Natural killer cell treated with Interleukin-12 subunit alpha and Interleukin-12 subunit beta and Interleukin-15 and Interleukin-18, amount 100 ng/mL, for 72 hours (primary cell): ENCODE data around the gene FERD3L. TPM values are rescaled to one million over a fixed set of nuclear protein-coding genes. Genes with fewer than 3 reads are reported as not detected.

Experiments used
- ATAC-seq, 2 donors: fragments of 150-1000 bp; cut with Tn5 transposase in 1 of 2; sonication (Bioruptor Pico), chemical (Tn5 transposase) in 1 of 2; 2 replicates each; pipeline ENCODE4 v1.10.0; 2021
- DNase-seq: peaks from one replicate; pipeline ENCODE4 v3.0.0; 2022; ENCODE audit warnings: low spot score
- H3K27ac Mint-ChIP-seq, 2 donors: 1 replicate in 1 of 2; 2 replicates in 1 of 2; pipeline ENCODE4 v1.8.0; 2022; ENCODE audit warnings: mixed read lengths in 2 of 2, mild to moderate bottlenecking in 1 of 2, moderate library complexity in 1 of 2
- H3K27me3 Mint-ChIP-seq, 2 donors: 1 replicate in 1 of 2; 2 replicates in 1 of 2; pipeline ENCODE4 v1.8.0; 2022; ENCODE audit warnings: mixed read lengths in 2 of 2
- H3K36me3 Mint-ChIP-seq: one replicate; pipeline ENCODE4 v1.8.0; 2022; ENCODE audit warnings: mixed read lengths
- H3K4me1 Mint-ChIP-seq, 2 donors: 1 replicate in 1 of 2; 2 replicates in 1 of 2; pipeline ENCODE4 v1.8.0; 2022; ENCODE audit warnings: low read depth in 2 of 2, mixed read lengths in 2 of 2, mild to moderate bottlenecking in 1 of 2
- H3K4me3 Mint-ChIP-seq: one replicate; pipeline ENCODE4 v1.8.0; 2022; ENCODE audit warnings: mixed read lengths
- H3K9me3 Mint-ChIP-seq: 2 replicates; pipeline ENCODE4 v1.8.0; 2022; ENCODE audit warnings: mixed read lengths
- total RNA-seq, 2 donors: library from RNA; stranded (reverse); gene quantifications; one replicate each; pipeline ENCODE4 v1.2.3, GENCODE V29; 2022

The FERD3L gene
- total RNA-seq, 2 donors from 2014 or later: not detected

- Mint-ChIP-seq H3K4me3 (no peak overlapping the region), H3K27ac (no peak overlapping the region), H3K27me3 (peaks cover 13 to 14% of the 10 kb centered on the region in 2 donors), H3K4me1 (no peaks in the 10 kb centered on the region), H3K36me3 (no peaks in the 10 kb centered on the region), H3K9me3 (peaks cover 5% of the 10 kb centered on the region)
- DNase-seq (no peak), ATAC-seq (no peak)
These were observed 16.4 kb downstream of the FERD3L start for GRCh38 chr7:19128856-19129255.

- H3K4me3 Mint-ChIP-seq: no peak overlapping the region
- ATAC-seq (no peak), DNase-seq (no peak)
- no peaks in the 10 kb centered on the region for H3K36me3 Mint-ChIP-seq
- no peak overlapping the region for H3K27ac Mint-ChIP-seq
- H3K4me1 Mint-ChIP-seq: peaks cover 0 to 6% of the 10 kb centered on the region in 2 donors
- H3K9me3 Mint-ChIP-seq: no peaks in the 10 kb centered on the region
- H3K27me3 Mint-ChIP-seq: peaks cover 28 to 48% of the 10 kb centered on the region in 2 donors
These were observed 23.1 kb downstream of the FERD3L start for GRCh38 chr7:19121977-19122588.

DNA sequence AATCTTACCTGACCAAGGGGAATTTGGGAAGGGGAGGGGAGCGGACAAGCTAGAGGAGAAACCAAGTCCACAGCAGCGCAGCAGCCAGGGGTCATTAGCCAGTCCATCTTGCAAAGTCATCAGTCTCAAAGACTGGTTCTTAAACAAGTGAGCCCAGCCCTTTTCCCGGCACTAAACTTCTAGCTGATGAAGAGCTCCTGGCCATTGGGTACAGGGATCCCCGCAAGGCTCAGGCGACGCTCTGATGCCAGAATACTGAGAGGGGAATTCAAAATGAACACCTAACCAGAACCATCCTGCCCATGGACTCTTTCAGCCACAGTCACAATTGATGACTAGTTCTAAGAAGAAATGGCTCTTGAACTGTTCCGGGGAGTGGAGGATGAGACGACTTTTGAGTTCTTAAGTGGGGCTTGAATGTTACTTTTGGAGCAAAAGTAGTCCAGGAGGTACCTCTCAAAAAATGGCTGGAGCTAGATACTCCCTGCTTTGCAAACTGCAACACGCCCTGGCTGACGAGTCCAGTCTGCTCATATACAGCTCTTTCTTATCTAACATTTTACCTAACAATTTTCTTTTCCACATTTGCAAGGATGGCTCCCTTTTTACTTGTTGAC, 25.2 kb downstream of the FERD3L start:
- DNase-seq (no peak), ATAC-seq (no peak)
- peaks cover 4 to 10% of the 10 kb centered on the region in 2 donors for H3K4me1 Mint-ChIP-seq
- no peaks in the 10 kb centered on the region for H3K36me3 Mint-ChIP-seq
- H3K4me3 Mint-ChIP-seq: no peak overlapping the region
- peaks cover 32 to 52% of the 10 kb centered on the region in 2 donors for H3K27me3 Mint-ChIP-seq
- no peaks in the 10 kb centered on the region for H3K9me3 Mint-ChIP-seq
- no peak overlapping the region for H3K27ac Mint-ChIP-seq

DNA sequence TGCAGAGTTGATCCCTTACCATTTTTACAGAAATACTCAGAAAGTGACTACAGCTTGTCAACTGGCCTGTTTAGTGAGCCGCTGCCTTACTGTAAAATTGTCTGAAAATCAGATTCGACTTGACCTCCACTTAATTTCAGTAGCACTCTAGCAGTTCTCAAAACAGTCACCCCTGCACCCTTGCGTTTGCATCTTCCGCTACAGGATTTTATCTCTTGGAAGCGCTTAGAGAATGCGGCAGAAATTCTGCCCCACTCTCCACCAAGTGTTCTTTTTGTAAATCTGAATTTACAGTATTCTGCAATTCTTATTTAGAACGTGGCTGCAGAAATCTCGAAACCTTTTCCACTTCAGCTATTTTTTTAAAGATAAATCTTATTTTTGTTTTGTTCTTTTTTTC, 25.8 kb downstream of the FERD3L start:
- H3K4me1 Mint-ChIP-seq: peaks cover 4 to 10% of the 10 kb centered on the region in 2 donors
- peaks cover 33 to 58% of the 10 kb centered on the region in 2 donors for H3K27me3 Mint-ChIP-seq
- H3K4me3 Mint-ChIP-seq: no peak overlapping the region
- DNase-seq (no peak), ATAC-seq (no peak)
- H3K9me3 Mint-ChIP-seq: no peaks in the 10 kb centered on the region
- H3K36me3 Mint-ChIP-seq: peaks cover 4% of the 10 kb centered on the region
- H3K27ac Mint-ChIP-seq: no peak overlapping the region

DNA sequence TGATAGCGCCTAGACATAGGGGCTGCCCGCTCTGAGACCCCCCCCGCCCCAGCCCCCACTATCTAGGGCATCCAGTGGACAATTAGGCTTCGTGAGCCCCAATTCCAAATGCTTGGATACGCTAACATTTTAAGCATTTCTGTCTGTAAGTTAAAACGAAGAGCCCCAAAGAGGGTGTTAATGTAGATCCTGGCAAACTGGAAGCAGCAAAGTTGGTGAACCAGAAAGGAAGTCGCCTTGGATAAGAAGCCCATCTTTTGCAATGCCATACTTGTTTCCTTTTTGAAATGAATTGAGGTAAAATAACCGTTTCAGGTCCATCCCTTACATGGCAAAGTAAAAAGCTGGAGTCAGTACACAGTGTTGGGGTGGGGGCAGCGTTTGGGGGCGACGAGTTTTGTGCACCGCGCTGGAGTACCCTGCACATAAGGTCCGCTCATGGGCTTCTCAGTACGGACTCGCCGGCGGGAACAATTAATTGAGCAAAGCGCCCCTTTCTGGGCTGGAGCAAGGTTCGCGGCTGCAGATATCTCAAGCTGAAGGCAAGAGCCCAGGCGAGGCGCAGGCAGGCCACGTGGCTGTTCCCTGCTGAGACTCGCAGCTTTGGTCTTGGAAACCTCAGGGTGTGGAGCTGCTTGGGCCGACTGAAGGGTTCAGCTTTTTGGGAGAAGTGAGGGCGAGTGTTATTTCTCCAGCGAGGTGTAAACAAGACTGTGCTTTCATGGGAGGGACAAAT, 26.4 kb downstream of the FERD3L start:
- no peak overlapping the region for H3K4me3 Mint-ChIP-seq
- no peak overlapping the region for H3K27ac Mint-ChIP-seq
- no peak for DNase-seq
- no peak for ATAC-seq
- peaks cover 4 to 10% of the 10 kb centered on the region in 2 donors for H3K4me1 Mint-ChIP-seq
- no peaks in the 10 kb centered on the region for H3K9me3 Mint-ChIP-seq
- peaks cover 33 to 63% of the 10 kb centered on the region in 2 donors for H3K27me3 Mint-ChIP-seq
- peaks cover 4% of the 10 kb centered on the region for H3K36me3 Mint-ChIP-seq

DNA sequence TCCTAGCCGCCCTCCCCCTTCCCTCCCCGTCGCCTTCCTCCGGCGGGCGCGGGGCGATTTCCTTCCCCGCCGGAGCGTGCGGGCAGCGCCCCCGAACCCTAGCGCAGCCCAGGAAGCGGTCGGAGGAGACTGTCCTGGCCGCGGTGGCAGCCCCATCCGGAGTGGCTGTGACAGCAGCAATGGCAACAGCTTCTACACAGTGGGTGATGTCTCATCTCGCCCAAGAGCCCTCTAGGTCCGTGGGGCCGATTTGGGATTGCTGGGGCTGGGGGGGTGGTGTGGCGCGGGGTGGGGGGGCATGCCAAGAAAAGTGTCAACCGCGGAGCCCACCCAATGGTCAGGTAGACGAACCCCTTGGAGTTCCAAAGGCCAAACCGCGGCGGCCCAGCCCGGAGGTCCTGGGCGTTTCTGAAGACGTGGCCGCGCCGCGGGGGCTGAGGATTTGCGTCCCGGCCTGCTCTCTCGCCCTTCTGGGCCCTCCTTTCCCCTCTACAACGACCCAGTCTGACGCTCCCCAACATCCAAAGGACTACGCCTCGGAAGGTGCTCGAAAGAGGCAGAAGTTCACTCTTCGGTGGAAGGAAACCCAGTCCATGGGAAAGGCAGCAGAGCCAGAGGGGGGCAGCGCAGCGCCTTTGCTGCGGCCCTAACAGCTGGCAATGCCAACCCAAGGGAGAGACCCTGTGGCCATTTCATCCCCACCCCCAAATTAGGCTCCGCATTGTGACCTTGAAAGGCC, 27.2 kb downstream of the FERD3L start:
- H3K27ac Mint-ChIP-seq: no peak overlapping the region
- DNase-seq (no peak), ATAC-seq (peak; percentile 74 to 75)
- H3K27me3 Mint-ChIP-seq: peaks cover 29 to 68% of the 10 kb centered on the region in 2 donors
- no peaks in the 10 kb centered on the region for H3K9me3 Mint-ChIP-seq
- H3K4me1 Mint-ChIP-seq: peaks cover 4 to 10% of the 10 kb centered on the region in 2 donors
- peak overlapping the region; percentile 55 for H3K4me3 Mint-ChIP-seq
- H3K36me3 Mint-ChIP-seq: peaks cover 4% of the 10 kb centered on the region

DNA sequence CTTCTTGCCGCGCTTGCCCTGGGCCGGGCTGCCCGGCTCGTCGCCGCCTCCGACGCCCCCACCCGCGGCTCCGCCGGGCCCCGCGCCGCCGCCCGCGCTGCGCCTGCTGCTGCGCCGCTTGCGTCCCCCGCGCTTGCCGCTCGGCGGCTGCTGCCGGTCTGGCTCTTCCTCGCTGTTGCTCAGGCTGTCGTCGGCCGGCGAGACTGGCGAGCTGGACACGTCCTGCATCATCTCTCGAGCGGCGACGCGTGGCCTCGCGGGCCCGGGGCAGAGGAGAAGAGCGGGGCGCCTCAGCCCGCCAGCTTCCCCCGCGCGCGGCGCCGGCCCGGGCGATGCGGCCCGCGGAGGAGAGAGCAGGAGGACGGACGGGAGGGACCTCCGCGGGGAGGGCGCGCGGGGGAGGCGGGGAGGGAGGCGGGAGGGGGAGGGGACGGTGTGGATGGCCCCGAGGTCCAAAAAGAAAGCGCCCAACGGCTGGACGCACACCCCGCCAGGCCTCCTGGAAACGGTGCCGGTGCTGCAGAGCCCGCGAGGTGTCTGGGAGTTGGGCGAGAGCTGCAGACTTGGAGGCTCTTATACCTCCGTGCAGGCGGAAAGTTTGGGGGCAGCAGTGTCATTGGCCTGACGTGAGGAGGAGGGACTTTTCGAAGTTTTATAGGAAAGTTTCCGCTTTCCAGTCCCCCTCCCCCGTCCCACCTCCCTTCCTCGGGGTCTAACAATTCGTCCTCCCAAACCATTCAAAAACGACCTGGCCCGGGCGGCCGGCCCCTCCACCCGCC, 27.9 kb downstream of the FERD3L start, which contains the start of gene TWIST1:
TWIST1 (minus strand) TSS at position 546 of the 779 bp plus-strand sequence; CDS start at position 231, 315 bp downstream.
- ATAC-seq: peak; percentile 47 to 65
- peaks cover 4% of the 10 kb centered on the region for H3K36me3 Mint-ChIP-seq
- peak within 1 kb of the TSS; percentile 67 for H3K4me3 Mint-ChIP-seq
- H3K9me3 Mint-ChIP-seq: no peaks in the 10 kb centered on the region
- no peak within 1 kb of the TSS for H3K27ac Mint-ChIP-seq
- H3K27me3 Mint-ChIP-seq: peaks cover 25 to 70% of the 10 kb centered on the region in 2 donors
- DNase-seq: no peak
- H3K4me1 Mint-ChIP-seq: peaks cover 4 to 10% of the 10 kb centered on the region in 2 donors

DNA sequence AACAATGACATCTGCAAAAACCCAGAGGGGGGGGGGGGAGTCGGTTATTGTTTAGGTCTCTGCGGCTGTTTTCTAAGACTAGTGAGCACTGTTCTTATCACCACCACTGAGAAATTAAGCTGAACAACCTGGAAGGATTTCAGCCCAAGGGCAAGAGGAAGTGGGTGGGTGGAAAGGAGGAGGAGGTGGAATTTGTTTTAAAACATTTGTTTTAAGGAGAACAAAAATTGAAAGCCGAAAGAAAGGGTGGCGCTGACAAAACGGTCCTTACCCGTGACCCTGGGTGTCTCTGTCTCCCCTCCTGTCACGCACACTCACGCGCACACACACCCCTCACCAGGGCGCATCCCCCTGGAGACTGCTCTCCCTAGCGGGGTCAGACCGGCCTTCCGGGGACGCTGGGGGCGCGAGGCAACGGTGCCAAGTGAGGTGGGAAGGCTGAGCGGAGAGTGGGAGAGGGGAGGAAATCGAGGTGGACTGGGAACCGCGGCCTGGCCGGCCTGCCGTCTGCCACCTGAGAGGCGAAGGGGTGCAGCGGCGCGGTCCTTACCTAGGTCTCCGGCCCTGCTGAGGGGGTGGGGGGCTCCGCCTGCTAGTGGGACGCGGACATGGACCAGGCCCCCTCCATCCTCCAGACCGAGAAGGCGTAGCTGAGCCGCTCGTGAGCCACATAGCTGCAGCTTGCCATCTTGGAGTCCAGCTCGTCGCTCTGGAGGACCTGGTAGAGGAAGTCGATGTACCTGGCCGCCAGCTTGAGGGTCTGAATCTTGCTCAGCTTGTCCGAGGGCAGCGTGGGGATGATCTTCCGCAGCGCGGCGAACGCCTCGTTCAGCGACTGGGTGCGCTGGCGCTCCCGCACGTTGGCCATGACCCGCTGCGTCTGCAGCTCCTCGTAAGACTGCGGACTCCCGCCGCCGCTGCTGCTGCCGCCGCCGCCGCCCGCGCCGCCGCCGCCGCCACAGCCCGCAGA, 28.8 kb downstream of the FERD3L start:
- Mint-ChIP-seq H3K4me1 (peaks cover 4 to 10% of the 10 kb centered on the region in 2 donors), H3K27me3 (peaks cover 28 to 71% of the 10 kb centered on the region in 2 donors), H3K9me3 (no peaks in the 10 kb centered on the region), H3K27ac (no peak overlapping the region), H3K4me3 (peak overlapping the region; percentile 67), H3K36me3 (peaks cover 4% of the 10 kb centered on the region)
- ATAC-seq: peak; percentile 32 to 52
- no peak for DNase-seq

DNA sequence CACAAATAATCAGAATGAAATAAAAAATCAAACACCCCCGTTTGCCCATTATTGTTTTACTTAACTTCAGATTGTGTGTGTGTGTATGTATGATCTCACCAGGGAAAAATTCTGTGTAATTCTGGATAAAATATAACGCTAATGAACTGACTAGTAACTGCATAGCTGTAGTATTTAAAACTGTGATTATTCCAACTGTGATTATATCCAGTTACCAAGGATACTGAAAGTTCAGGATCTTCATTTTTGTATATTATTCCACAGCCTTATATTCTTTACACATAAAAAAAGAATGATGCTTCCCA, 30.7 kb downstream of the FERD3L start:
- DNase-seq: no peak
- H3K4me3 Mint-ChIP-seq: no peak overlapping the region
- peaks cover 4% of the 10 kb centered on the region for H3K36me3 Mint-ChIP-seq
- H3K27me3 Mint-ChIP-seq: peaks cover 34 to 71% of the 10 kb centered on the region in 2 donors
- peaks cover 2% of the 10 kb centered on the region for H3K9me3 Mint-ChIP-seq
- ATAC-seq: no peak
- no peak overlapping the region for H3K27ac Mint-ChIP-seq
- peaks cover 4 to 16% of the 10 kb centered on the region in 2 donors for H3K4me1 Mint-ChIP-seq

GRCh38 chr7:19113855-19114550, 31.2 kb downstream of the FERD3L start:
- no peak overlapping the region for H3K27ac Mint-ChIP-seq
- H3K36me3 Mint-ChIP-seq: peaks cover 9% of the 10 kb centered on the region
- peaks cover 4 to 16% of the 10 kb centered on the region in 2 donors for H3K4me1 Mint-ChIP-seq
- peaks cover 39 to 73% of the 10 kb centered on the region in 2 donors for H3K27me3 Mint-ChIP-seq
- H3K4me3 Mint-ChIP-seq: no peak overlapping the region
- H3K9me3 Mint-ChIP-seq: peaks cover 3% of the 10 kb centered on the region
- no peak for ATAC-seq
- DNase-seq: no peak

DNA sequence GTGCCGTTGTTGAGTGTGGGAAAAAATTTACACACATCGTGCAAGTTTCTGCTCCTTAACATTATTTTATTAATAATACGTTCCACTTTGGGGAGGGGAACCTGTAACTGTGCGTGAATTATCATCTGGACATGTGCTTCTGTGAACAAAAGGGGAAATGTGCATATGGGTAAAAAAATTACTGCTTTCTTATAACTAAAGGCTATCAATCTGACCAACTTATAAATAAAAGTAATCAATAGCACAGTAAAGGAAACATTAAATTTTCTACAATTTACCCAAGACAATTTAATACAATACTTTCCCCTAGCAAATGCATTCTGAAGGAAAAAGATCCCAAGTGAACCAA, 32.2 kb downstream of the FERD3L start:
- Mint-ChIP-seq H3K9me3 (peaks cover 3% of the 10 kb centered on the region), H3K27me3 (peaks cover 47 to 77% of the 10 kb centered on the region in 2 donors)
- no peak for ATAC-seq

More for the DNA sequence above, 32.2 kb downstream of the FERD3L start:
- Mint-ChIP-seq H3K27ac (no peak overlapping the region), H3K36me3 (peaks cover 14% of the 10 kb centered on the region), H3K4me3 (no peak overlapping the region), H3K4me1 (peaks cover 4 to 10% of the 10 kb centered on the region in 2 donors)
- no peak for DNase-seq
